Keratinocyte (primary cell): Measurements from ENCODE around the gene SPATA13. TPM values are rescaled to one million over a fixed set of nuclear protein-coding genes. Genes with fewer than 3 reads are reported as not detected.

ENCODE experiments used
- DNase-seq: peaks from one replicate; pipeline ENCODE4 v3.0.0-alpha.2; 2011; ENCODE audit warnings: low read depth, missing footprints, low spot score
- FAIRE-seq: peaks from 2 replicates; lab custom pipeline; 2011; peaks lifted over from hg19 to GRCh38; lab: Jason Lieb, UNC
- H2AFZ ChIP-seq: 2 replicates; pipeline ENCODE4 v1.6.0; 2012; ENCODE audit warnings: low read length, control low read depth, inconsistent platforms; ENCODE audit not compliant: control insufficient read depth
- H3K27ac ChIP-seq: 2 replicates; pipeline ENCODE4 v1.5.1; 2011; ENCODE audit warnings: low read length; ENCODE audit not compliant: control insufficient read depth, insufficient read depth
- H3K27me3 ChIP-seq: 3 replicates; pipeline ENCODE4 v1.6.0; 2011; ENCODE audit warnings: low read length; ENCODE audit not compliant: control insufficient read depth, insufficient read depth; ENCODE audit errors: extremely low read depth
- H3K36me3 ChIP-seq, 2 experiments: 2 replicates in 1 of 2; 3 replicates in 1 of 2; pipeline ENCODE4 v1.5.1; 2011; ENCODE audit warnings: low read length in 2 of 2, mild to moderate bottlenecking in 1 of 2; ENCODE audit not compliant: control insufficient read depth in 2 of 2, insufficient read depth in 2 of 2; ENCODE audit errors: extremely low read depth in 1 of 2
- H3K4me1 ChIP-seq: 3 replicates; pipeline ENCODE4 v1.5.1; 2011; ENCODE audit warnings: low read length; ENCODE audit not compliant: control insufficient read depth, insufficient read depth; ENCODE audit errors: extremely low read depth
- H3K4me2 ChIP-seq: 3 replicates; pipeline ENCODE4 v1.6.0; 2011; ENCODE audit warnings: low read depth, low read length; ENCODE audit not compliant: control insufficient read depth, insufficient read depth; ENCODE audit errors: extremely low read depth
- H3K4me3 ChIP-seq, 3 experiments: fragments of 200-600 bp in 1 of 3; sonication (generic) in 1 of 3; 2 replicates in 2 of 3; 3 replicates in 1 of 3; pipeline ENCODE4 v1.5.1; 2011 to 2016; ENCODE audit warnings: low read length in 3 of 3, mild to moderate bottlenecking in 3 of 3, control low read depth in 2 of 3, inconsistent platforms in 1 of 3, low read depth in 1 of 3, mixed read lengths in 1 of 3, mixed run types in 1 of 3, moderate library complexity in 1 of 3; ENCODE audit not compliant: control insufficient read depth in 2 of 3, insufficient read depth in 2 of 3; ENCODE audit errors: extremely low read depth in 1 of 3
- H3K79me2 ChIP-seq: 2 replicates; pipeline ENCODE4 v1.6.0; 2012; ENCODE audit warnings: low read length; ENCODE audit not compliant: control insufficient read depth, insufficient read depth
- H3K9ac ChIP-seq: 3 replicates; pipeline ENCODE4 v1.6.0; 2011; ENCODE audit warnings: low read length; ENCODE audit not compliant: control insufficient read depth, insufficient read depth; ENCODE audit errors: extremely low read depth
- H3K9me1 ChIP-seq: 3 replicates; pipeline ENCODE4 v1.6.0; 2011; ENCODE audit warnings: low read length; ENCODE audit not compliant: control insufficient read depth, insufficient read depth; ENCODE audit errors: extremely low read depth
- H3K9me3 ChIP-seq: 2 replicates; pipeline ENCODE4 v1.5.1; 2012; ENCODE audit warnings: low read depth, low read length; ENCODE audit not compliant: control insufficient read depth
- H4K20me1 ChIP-seq: 3 replicates; pipeline ENCODE4 v1.6.0; 2011; ENCODE audit warnings: low read length; ENCODE audit not compliant: control insufficient read depth, insufficient read depth; ENCODE audit errors: extremely low read depth
- CTCF ChIP-seq, 3 experiments: IDR thresholded peaks in 1 of 3; conservative IDR thresholded peaks in 1 of 3; optimal IDR thresholded peaks in 1 of 3; 2 replicates in 2 of 3; 3 replicates in 1 of 3; pipeline versions ENCODE3 to v1.5.1; 2011; ENCODE audit warnings: low read length in 3 of 3, mild to moderate bottlenecking in 3 of 3, moderate library complexity in 2 of 3, control low read depth in 1 of 3, inconsistent platforms in 1 of 3; ENCODE audit not compliant: insufficient read depth in 2 of 3; ENCODE audit errors: extremely low read depth in 1 of 3
- EZH2 ChIP-seq: IDR thresholded peaks from one replicate; pipeline ENCODE4 v1.6.1; 2012; ENCODE audit warnings: inconsistent platforms, mild to moderate bottlenecking, low read length, moderate library complexity
- dilution Hi-C: fragments of 300-500 bp; cut with MboI; formaldehyde crosslinking; loops from one replicate; pipeline ENCODE4 v1.7.0; 2020; ENCODE audit warnings: low sequenced_read_pairs; ENCODE audit not compliant: extremely low pct_ligation_motif_present
- polyA plus RNA-seq, 5 experiments: library from polyadenylated mRNA; depleted of rRNA in 3 of 5; stranded (reverse) in 3 of 5; stranded (forward) in 1 of 5; unstranded in 1 of 5; fragments of >200 nt; gene quantifications; 1 replicate in 1 of 5; 2 replicates in 3 of 5; 3 replicates in 1 of 5; pipeline versions ENCODE4 v1.2.1 to v1.2.3, GENCODE V29; 2011 to 2012; ENCODE audit warnings: missing spikeins in 2 of 5, low read depth in 1 of 5, low replicate concordance in 1 of 5

SPATA13 gene
- polyA plus RNA-seq, 1 donor (not counting 4 experiments of a cell fraction or from before 2014, with no cell fraction given), result 1.2 TPM

DNA sequence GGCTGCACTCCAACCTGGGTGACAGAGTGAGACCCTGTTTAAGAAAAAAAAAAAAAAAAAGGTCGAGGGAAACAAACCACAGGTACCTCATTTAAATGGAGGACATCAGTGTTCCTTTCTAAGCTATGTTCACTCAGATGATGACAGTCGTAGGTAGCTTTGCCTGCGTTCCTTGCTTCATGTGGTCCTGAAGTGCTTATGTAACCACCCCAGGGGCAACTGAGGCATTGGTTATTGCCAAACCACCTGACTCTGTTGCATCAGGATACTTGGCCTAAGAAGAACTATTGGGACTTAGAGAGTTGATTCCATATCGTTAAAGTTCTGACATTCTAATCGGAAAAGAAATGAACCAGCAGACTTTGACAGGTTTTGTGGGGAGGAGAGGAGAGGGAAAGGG is 51.7 kb downstream of the SPATA13 start:
- Histone ChIP-seq H3K79me2 (no peaks in the 10 kb centered on the region), H3K4me1 (peaks cover 13% of the 10 kb centered on the region), H3K4me3 (no peak overlapping the region), H3K9ac (no peak overlapping the region), H3K9me3 (no peaks in the 10 kb centered on the region), H3K36me3 (no peaks in the 10 kb centered on the region), H2AFZ (no peak overlapping the region), H3K4me2 (no peak overlapping the region), H3K9me1 (no peaks in the 10 kb centered on the region), H4K20me1 (no peaks in the 10 kb centered on the region), H3K27me3 (no peaks in the 10 kb centered on the region), H3K27ac (no peak overlapping the region)
- dilution Hi-C loops, result loop anchor here (10.0 to 25.0 kb wide), 2 partner anchors 175 to 297 kb away; no protein-coding TSS in a partner anchor
- FAIRE-seq (no peak), DNase-seq (no peak)
- TF ChIP-seq CTCF (optimal IDR thresholded peaks at IDR 0.05 in 1 of 3, IDR thresholded peaks at IDR 0.05 in 1 of 3, conservative IDR thresholded peaks at IDR 0.05 in 1 of 3; ENCODE audit: extremely low read depth in 1 of 3, insufficient read depth in 2 of 3, low read length in 3 of 3) (no peak), EZH2 (no peak)

GRCh38 chr13:24212674-24213073 is 52.2 kb downstream of the SPATA13 start:
- Histone ChIP-seq H3K79me2 (no peaks in the 10 kb centered on the region), H2AFZ (no peak overlapping the region), H3K4me1 (peaks cover 13% of the 10 kb centered on the region), H3K27ac (no peak overlapping the region), H4K20me1 (no peaks in the 10 kb centered on the region), H3K9me1 (no peaks in the 10 kb centered on the region), H3K4me3 (no peak overlapping the region), H3K9ac (no peak overlapping the region), H3K9me3 (no peaks in the 10 kb centered on the region), H3K27me3 (no peaks in the 10 kb centered on the region), H3K4me2 (no peak overlapping the region), H3K36me3 (no peaks in the 10 kb centered on the region)
- dilution Hi-C loops, result loop anchor here (10.0 to 25.0 kb wide), 2 partner anchors 175 to 298 kb away; no protein-coding TSS in a partner anchor
- FAIRE-seq, result no peak
- TF ChIP-seq EZH2 (no peak), CTCF (optimal IDR thresholded peaks at IDR 0.05 in 1 of 3, IDR thresholded peaks at IDR 0.05 in 1 of 3, conservative IDR thresholded peaks at IDR 0.05 in 1 of 3; ENCODE audit: extremely low read depth in 1 of 3, insufficient read depth in 2 of 3, low read length in 3 of 3) (no peak)
- no peak for DNase-seq
